ENCODE results near the gene BPIFB2.

DNA sequence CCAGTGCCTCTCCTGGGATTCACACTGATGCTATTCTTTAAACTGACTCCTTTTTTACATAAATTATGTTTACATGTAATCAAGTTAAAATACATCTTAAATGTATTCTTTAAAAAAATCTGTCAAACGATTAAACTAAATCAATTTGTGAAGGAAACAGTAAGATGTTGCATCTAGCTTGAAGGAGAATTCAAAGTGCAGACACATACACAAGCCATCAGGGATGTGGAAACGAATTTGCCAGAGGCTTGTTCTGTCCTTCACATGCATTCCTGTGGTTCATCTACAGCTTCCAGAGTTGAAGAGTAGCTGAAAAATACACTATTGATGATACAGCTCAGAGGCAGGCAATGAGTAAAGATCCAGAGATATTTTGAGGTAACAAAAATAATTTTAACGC is 38.9 kb downstream of the BPIFB2 start:
- TF ChIP-seq, protein P1, sequence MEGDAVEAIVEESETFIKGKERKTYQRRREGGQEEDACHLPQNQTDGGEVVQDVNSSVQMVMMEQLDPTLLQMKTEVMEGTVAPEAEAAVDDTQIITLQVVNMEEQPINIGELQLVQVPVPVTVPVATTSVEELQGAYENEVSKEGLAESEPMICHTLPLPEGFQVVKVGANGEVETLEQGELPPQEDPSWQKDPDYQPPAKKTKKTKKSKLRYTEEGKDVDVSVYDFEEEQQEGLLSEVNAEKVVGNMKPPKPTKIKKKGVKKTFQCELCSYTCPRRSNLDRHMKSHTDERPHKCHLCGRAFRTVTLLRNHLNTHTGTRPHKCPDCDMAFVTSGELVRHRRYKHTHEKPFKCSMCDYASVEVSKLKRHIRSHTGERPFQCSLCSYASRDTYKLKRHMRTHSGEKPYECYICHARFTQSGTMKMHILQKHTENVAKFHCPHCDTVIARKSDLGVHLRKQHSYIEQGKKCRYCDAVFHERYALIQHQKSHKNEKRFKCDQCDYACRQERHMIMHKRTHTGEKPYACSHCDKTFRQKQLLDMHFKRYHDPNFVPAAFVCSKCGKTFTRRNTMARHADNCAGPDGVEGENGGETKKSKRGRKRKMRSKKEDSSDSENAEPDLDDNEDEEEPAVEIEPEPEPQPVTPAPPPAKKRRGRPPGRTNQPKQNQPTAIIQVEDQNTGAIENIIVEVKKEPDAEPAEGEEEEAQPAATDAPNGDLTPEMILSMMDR (IDR thresholded peaks at IDR 0.05): no peak
- TF ChIP-seq POLR2A (IDR thresholded peaks at IDR 0.05): no peak
